ENCODE measurements around the gene EDNRA.

EDNRA gene

GRCh38 chr4:147481577-147482109 is 746 bp downstream of the EDNRA start:
- Histone ChIP-seq H3K36me3 (ENCODE audit: insufficient read depth, low read length) (no peaks in the 10 kb centered on the region), H3K4me1 (ENCODE audit: insufficient read depth, low read length, severe bottlenecking) (no peaks in the 10 kb centered on the region), H3K27me3 (ENCODE audit: insufficient read depth, low read length) (no peaks in the 10 kb centered on the region), H3K9me2 (ENCODE audit: low read depth, low read length) (no peaks in the 10 kb centered on the region), H3K79me2 (ENCODE audit: insufficient read depth, low read length) (no peaks in the 10 kb centered on the region), H3K4me3 (ENCODE audit: low read depth, low read length, poor library complexity, severe bottlenecking) (no peak overlapping the region), H3K9me3 (ENCODE audit: low read length) (no peaks in the 10 kb centered on the region), H4K20me1 (ENCODE audit: insufficient read depth, low read length) (no peaks in the 10 kb centered on the region), H3K4me2 (ENCODE audit: low read length) (no peak overlapping the region), H3F3A (ENCODE audit: insufficient read depth, low read length) (no peaks in the 10 kb centered on the region), H3K9ac (ENCODE audit: low read length) (no peak overlapping the region), H2AFZ (ENCODE audit: low read length) (no peak overlapping the region), H3K27ac (ENCODE audit: low read depth, low read length, poor library complexity, severe bottlenecking) (no peak overlapping the region)
- no peak for TF ChIP-seq CTCF (IDR thresholded peaks at IDR 0.05; ENCODE audit: low read length)
- TF ChIP-seq EZH2 (IDR thresholded peaks at IDR 0.05; ENCODE audit: borderline replicate concordance, low read length) = no peak

GRCh38 chr4:147482281-147482680 is 1.4 kb downstream of the EDNRA start:
- no peak overlapping the region for H3K4me3 ChIP-seq (ENCODE audit: low read depth, low read length, poor library complexity, severe bottlenecking)
- no peak overlapping the region for H2AFZ ChIP-seq (ENCODE audit: low read length)
- H3K4me2 ChIP-seq (ENCODE audit: low read length) = no peak overlapping the region
- no peaks in the 10 kb centered on the region for H3K36me3 ChIP-seq (ENCODE audit: insufficient read depth, low read length)
- no peaks in the 10 kb centered on the region for H3K4me1 ChIP-seq (ENCODE audit: insufficient read depth, low read length, severe bottlenecking)
- H3K27me3 ChIP-seq (ENCODE audit: insufficient read depth, low read length) = no peaks in the 10 kb centered on the region
- no peak overlapping the region for H3K27ac ChIP-seq (ENCODE audit: low read depth, low read length, poor library complexity, severe bottlenecking)
- H3F3A ChIP-seq (ENCODE audit: insufficient read depth, low read length) = no peaks in the 10 kb centered on the region
- no peaks in the 10 kb centered on the region for H4K20me1 ChIP-seq (ENCODE audit: insufficient read depth, low read length)
- no peak overlapping the region for H3K9ac ChIP-seq (ENCODE audit: low read length)
- H3K9me3 ChIP-seq (ENCODE audit: low read length) = no peaks in the 10 kb centered on the region
- no peaks in the 10 kb centered on the region for H3K79me2 ChIP-seq (ENCODE audit: insufficient read depth, low read length)
- no peak for TF ChIP-seq CTCF (IDR thresholded peaks at IDR 0.05; ENCODE audit: low read length)
- no peak for TF ChIP-seq EZH2 (IDR thresholded peaks at IDR 0.05; ENCODE audit: borderline replicate concordance, low read length)
- no peaks in the 10 kb centered on the region for H3K9me2 ChIP-seq (ENCODE audit: low read depth, low read length)

- Histone ChIP-seq H3K4me3 (ENCODE audit: low read depth, low read length, poor library complexity, severe bottlenecking) (no peak overlapping the region), H3K4me2 (ENCODE audit: low read length) (no peak overlapping the region), H2AFZ (ENCODE audit: low read length) (no peak overlapping the region), H4K20me1 (ENCODE audit: insufficient read depth, low read length) (no peaks in the 10 kb centered on the region), H3K9me2 (ENCODE audit: low read depth, low read length) (no peaks in the 10 kb centered on the region), H3K36me3 (ENCODE audit: insufficient read depth, low read length) (no peaks in the 10 kb centered on the region), H3K4me1 (ENCODE audit: insufficient read depth, low read length, severe bottlenecking) (no peaks in the 10 kb centered on the region), H3K9me3 (ENCODE audit: low read length) (no peaks in the 10 kb centered on the region), H3K27ac (ENCODE audit: low read depth, low read length, poor library complexity, severe bottlenecking) (no peak overlapping the region), H3K27me3 (ENCODE audit: insufficient read depth, low read length) (no peaks in the 10 kb centered on the region), H3K9ac (ENCODE audit: low read length) (no peak overlapping the region), H3K79me2 (ENCODE audit: insufficient read depth, low read length) (no peaks in the 10 kb centered on the region), H3F3A (ENCODE audit: insufficient read depth, low read length) (no peaks in the 10 kb centered on the region)
- no peak for TF ChIP-seq CTCF (IDR thresholded peaks at IDR 0.05; ENCODE audit: low read length)
- no peak for TF ChIP-seq EZH2 (IDR thresholded peaks at IDR 0.05; ENCODE audit: borderline replicate concordance, low read length)
These were observed 4.3 kb downstream of the EDNRA start for GRCh38 chr4:147485167-147485566.

Measured in OCI-LY1 (cell line).